MM.1S (cell line): Measurements from ENCODE around the gene PPP4R2.

Source experiments
- DNase-seq: peaks from one replicate; pipeline ENCODE4 v3.0.0-alpha.2; 2015
- H2AFZ ChIP-seq: fragments of 300-600 bp; sonication (generic); 2 replicates; pipeline ENCODE4 v1.6.0; 2016; ENCODE audit warnings: antibody characterized with exemption, low read length
- H3F3A ChIP-seq: fragments of 300-600 bp; sonication (generic); 2 replicates; pipeline ENCODE4 v1.6.1; 2016; ENCODE audit warnings: mild to moderate bottlenecking, antibody characterized with exemption, low read length, moderate library complexity, mixed read lengths; ENCODE audit not compliant: insufficient read depth
- H3K27ac ChIP-seq: fragments of 300-600 bp; sonication (generic); 2 replicates; pipeline ENCODE4 v1.5.1; 2016; ENCODE audit warnings: mild to moderate bottlenecking, low read length
- H3K27me3 ChIP-seq: fragments of 300-600 bp; sonication (generic); replicated peaks from 2 replicates; pipeline ENCODE4 v1.6.0; 2016; ENCODE audit warnings: low read length; ENCODE audit not compliant: insufficient read depth
- H3K36me3 ChIP-seq: fragments of 300-600 bp; sonication (generic); replicated peaks from 2 replicates; pipeline ENCODE4 v1.6.1; 2016; ENCODE audit warnings: mild to moderate bottlenecking, low read length, mixed read lengths; ENCODE audit not compliant: insufficient read depth
- H3K4me1 ChIP-seq: fragments of 300-600 bp; sonication (generic); 2 replicates; pipeline ENCODE4 v1.6.1; 2016; ENCODE audit warnings: low read length, mixed read lengths
- H3K4me2 ChIP-seq: fragments of 300-600 bp; sonication (generic); 2 replicates; pipeline ENCODE4 v1.6.0; 2016; ENCODE audit warnings: low read depth, low read length
- H3K4me3 ChIP-seq: fragments of 300-600 bp; sonication (generic); 2 replicates; pipeline ENCODE4 v1.5.1; 2016; ENCODE audit warnings: low read length, mixed read lengths
- H3K79me2 ChIP-seq: fragments of 300-600 bp; sonication (generic); 2 replicates; pipeline ENCODE4 v1.6.1; 2016; ENCODE audit warnings: mixed run types, low read length, mixed read lengths
- H3K9ac ChIP-seq: fragments of 300-600 bp; sonication (generic); 2 replicates; pipeline ENCODE4 v1.6.1; 2016; ENCODE audit warnings: low read length, mixed read lengths
- H3K9me2 ChIP-seq: fragments of 300-600 bp; sonication (generic); replicated peaks from 2 replicates; pipeline ENCODE4 v1.6.1; 2016; ENCODE audit warnings: mild to moderate bottlenecking, low read length, mixed read lengths; ENCODE audit not compliant: insufficient read depth
- H3K9me3 ChIP-seq: fragments of 300-600 bp; sonication (generic); replicated peaks from 2 replicates; pipeline ENCODE4 v1.6.1; 2016; ENCODE audit warnings: mild to moderate bottlenecking, low read length, mixed read lengths; ENCODE audit not compliant: insufficient read depth
- H4K20me1 ChIP-seq: fragments of 300-600 bp; sonication (generic); 2 replicates; pipeline ENCODE4 v1.6.1; 2016; ENCODE audit warnings: mild to moderate bottlenecking, low read length, moderate library complexity, mixed read lengths; ENCODE audit not compliant: insufficient read depth
- CTCF ChIP-seq: fragments of 300-600 bp; sonication (generic); IDR thresholded peaks from 2 replicates; pipeline ENCODE4 v1.5.1; 2016; ENCODE audit warnings: antibody characterized with exemption, low read length, mixed read lengths
- EZH2 ChIP-seq: fragments of 300-600 bp; sonication (generic); optimal IDR thresholded peaks from 2 replicates; pipeline ENCODE3; 2017; ENCODE audit warnings: low read depth, mild to moderate bottlenecking, antibody characterized with exemption, low read length, mixed read lengths
- EZH2phosphoT487 ChIP-seq: fragments of 300-600 bp; sonication (generic); IDR thresholded peaks from 2 replicates; pipeline ENCODE4 v1.6.1; 2018; ENCODE audit warnings: antibody characterized with exemption, low read length

Gene PPP4R2

GRCh38 chr3:73071952-73072351 is 75.3 kb downstream of the PPP4R2 start:
- no peak overlapping the region for H3K27ac ChIP-seq
- H3K4me2 ChIP-seq: no peak overlapping the region
- DNase-seq: no peak
- no peak overlapping the region for H3K9ac ChIP-seq
- H4K20me1 ChIP-seq: no peaks in the 10 kb centered on the region
- H3K9me3 ChIP-seq: no peaks in the 10 kb centered on the region
- no peak overlapping the region for H3K4me3 ChIP-seq
- H2AFZ ChIP-seq: no peak overlapping the region
- H3F3A ChIP-seq: no peaks in the 10 kb centered on the region; the same call in 1 of the 2 replicates
- no peaks in the 10 kb centered on the region for H3K4me1 ChIP-seq
- TF ChIP-seq EZH2phosphoT487 (no peak), CTCF (no peak), EZH2 (no peak)
- H3K79me2 ChIP-seq: no peaks in the 10 kb centered on the region
- H3K36me3 ChIP-seq: no peaks in the 10 kb centered on the region
- no peaks in the 10 kb centered on the region for H3K27me3 ChIP-seq
- H3K9me2 ChIP-seq: no peaks in the 10 kb centered on the region

- Histone ChIP-seq H3F3A (no peaks in the 10 kb centered on the region; the same call in 1 of the 2 replicates), H3K9ac (no peak overlapping the region), H3K79me2 (no peaks in the 10 kb centered on the region), H3K27me3 (no peaks in the 10 kb centered on the region), H3K4me3 (no peak overlapping the region), H2AFZ (no peak overlapping the region), H3K9me3 (no peaks in the 10 kb centered on the region), H3K9me2 (no peaks in the 10 kb centered on the region), H4K20me1 (no peaks in the 10 kb centered on the region), H3K27ac (no peak overlapping the region), H3K36me3 (no peaks in the 10 kb centered on the region), H3K4me2 (no peak overlapping the region), H3K4me1 (no peaks in the 10 kb centered on the region)
- DNase-seq: no peak
- TF ChIP-seq CTCF (no peak), EZH2 (no peak), EZH2phosphoT487 (no peak)
Observed at GRCh38 chr3:73072634-73073033, 76.0 kb downstream of the PPP4R2 start.

GRCh38 chr3:73073091-73073707 is 76.6 kb downstream of the PPP4R2 start:
- no peak overlapping the region for H2AFZ ChIP-seq
- H3K27me3 ChIP-seq: no peaks in the 10 kb centered on the region
- no peaks in the 10 kb centered on the region; the same call in 1 of the 2 replicates for H3F3A ChIP-seq
- no peaks in the 10 kb centered on the region for H3K9me3 ChIP-seq
- no peaks in the 10 kb centered on the region for H3K79me2 ChIP-seq
- H3K27ac ChIP-seq: no peak overlapping the region
- no peak overlapping the region for H3K9ac ChIP-seq
- H3K9me2 ChIP-seq: no peaks in the 10 kb centered on the region
- no peaks in the 10 kb centered on the region for H4K20me1 ChIP-seq
- TF ChIP-seq EZH2phosphoT487 (no peak), CTCF (no peak), EZH2 (no peak)
- no peak overlapping the region for H3K4me3 ChIP-seq
- H3K4me1 ChIP-seq: no peaks in the 10 kb centered on the region
- H3K4me2 ChIP-seq: no peak overlapping the region
- H3K36me3 ChIP-seq: no peaks in the 10 kb centered on the region
- DNase-seq: no peak
